Activated T-cell treated with anti-CD3 and anti-CD28 coated beads for 24 hours (primary cell): Measurements from ENCODE around the gene SMU1.

Experiments used
- DNase-seq: peaks from one replicate; pipeline ENCODE4 v3.0.0-alpha.2; 2020; ENCODE audit warnings: low read depth

The SMU1 gene

DNA sequence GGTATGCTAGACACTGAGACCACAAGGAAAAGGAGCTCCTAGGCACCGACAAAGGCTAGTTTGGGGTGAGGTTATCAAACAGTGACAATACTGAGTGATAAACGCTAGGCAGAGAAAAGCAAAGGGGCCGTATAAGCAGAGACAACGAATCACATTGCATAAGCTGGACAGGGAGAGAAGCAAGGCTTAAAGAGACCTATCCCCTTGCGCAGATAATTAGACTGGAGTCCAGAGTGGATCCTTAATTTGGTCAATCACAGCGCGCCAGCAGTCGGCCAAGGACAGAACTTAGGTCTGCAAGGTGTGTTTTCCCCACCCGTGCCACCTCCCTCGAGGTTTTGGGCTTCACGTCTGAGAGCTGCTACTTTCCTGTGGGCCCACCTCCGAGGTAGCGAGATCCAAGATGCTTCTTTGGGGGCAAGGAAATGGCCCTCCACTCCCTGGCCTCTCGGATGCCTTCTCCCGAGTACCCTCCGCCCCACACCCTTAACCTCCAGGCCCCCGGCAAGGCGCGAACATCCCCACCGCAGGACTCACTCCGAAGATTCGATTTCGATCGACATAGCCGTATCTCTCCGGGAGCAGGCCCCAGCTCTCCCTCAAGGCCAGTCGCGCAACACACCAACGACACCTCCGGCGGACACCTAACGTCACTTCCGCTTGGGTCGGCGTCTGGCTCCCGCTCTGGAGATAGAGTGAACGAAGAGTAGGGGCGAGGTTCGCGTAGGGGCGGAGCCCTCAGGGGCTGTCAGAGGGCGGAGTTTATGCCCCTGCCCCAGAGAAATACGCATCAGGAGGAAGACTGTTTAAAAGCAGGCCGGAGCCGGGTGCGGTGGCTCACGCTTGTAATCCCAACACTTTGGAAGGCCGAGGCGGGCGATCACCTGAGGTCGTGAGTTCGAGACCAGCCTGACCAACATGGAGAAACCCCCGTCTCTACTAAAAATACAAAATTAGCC lies at the start of gene SMU1:
Gene SMU1, minus strand, starts transcription at position 629 of the 959 bp plus-strand sequence. Its CDS starts 66 bp downstream, at position 563.
- DNase-seq: peak; percentile 94

DNA sequence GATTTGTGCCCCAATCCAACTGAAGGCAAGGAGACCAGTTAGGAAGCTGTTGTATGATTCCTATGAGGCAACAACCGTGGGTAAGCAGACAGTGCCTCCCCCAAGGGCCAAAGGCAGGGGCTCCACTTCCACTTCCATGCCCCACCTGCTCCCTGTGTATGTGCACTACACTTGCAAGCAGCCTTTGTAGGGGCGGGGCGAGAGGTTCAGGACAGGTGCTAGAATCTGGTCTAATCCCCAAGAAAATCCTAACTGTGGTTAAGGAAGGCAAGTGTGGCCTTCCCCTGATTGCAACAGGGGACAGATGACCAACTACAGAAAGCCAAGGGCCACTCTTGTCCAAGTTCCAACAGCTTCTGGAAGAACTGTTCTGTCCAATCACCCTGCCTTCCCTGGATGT lies 49.0 kb upstream of the SMU1 start:
- no peak for DNase-seq

DNA sequence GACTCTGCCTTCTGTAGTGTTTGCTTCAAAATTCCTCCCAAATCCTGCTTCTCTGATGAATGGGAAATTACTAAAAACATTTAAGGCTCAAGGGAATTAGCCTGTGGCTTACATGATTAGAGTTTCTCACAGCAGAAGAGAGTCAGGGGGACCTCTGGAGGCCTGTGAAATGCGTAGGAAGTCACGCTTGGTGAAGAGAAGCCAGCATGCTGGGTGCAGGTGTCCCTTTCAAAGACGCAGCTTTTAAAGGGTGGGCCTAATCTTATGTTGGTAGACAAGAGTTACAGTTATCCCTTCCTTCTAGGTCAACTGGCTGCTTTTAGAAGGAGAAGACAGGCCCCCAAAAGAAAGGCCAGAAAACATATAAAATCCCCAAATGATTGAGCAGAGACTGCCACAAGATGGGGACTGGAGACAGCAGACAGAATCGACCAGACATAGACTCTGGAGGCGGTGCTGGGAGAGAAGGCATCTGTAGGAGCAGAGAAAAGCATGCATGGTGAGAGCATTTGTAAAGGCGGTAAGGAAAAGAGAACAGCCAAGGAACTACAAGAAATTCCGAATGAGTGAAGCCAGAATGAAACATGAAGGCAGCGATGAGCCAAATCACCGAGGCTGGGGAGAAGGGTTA lies 48.4 kb upstream of the SMU1 start:
- no peak for DNase-seq

DNA sequence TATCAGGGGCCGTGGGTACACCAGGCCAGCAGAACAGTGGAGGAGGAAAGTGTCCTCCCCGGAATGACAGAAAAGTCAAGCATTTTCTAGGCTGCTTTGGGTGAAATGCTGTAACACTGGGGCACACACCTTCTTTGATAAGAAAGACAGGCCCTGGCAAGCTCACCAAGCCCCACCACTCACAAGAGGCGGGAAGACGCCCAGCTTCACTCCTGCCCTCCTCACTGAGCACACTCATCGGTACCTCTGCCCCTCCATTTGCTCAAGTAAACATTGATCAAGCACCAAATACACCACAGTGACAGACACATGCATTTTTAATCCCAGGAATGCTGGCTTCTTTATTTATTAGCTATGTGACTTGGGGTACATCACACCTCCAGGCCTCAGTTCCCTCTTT lies 47.6 kb upstream of the SMU1 start:
- no peak for DNase-seq

DNA sequence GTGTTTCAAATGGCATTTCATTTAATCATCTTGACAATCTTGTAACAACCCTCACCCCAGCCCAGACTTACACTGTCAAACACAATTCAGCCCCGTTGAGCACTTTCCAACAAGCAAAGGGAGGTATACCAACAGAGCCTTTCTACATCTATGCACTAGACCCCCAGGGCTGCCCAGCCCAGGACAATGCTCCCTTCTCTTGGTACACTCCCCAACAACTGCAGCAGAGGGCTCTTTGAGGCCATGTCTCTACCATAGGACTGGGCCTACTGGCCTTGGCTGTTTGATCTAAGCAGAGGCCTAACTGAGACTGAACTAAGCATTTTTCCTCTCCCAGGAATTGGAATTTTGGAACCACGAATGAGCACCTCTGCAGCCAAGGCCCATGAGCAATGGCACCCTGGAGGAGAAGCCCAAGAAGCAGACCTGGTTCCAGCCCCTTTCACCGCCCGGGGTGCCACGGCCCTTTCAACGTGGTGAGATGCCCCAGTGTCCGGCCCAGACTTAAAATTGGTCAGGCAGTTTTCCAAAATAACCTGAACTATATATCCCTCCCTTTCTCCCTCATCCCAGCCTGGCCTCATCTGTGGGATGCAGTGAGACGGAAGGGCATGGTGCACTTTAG lies 47.0 kb upstream of the SMU1 start:
- DNase-seq: no peak

DNA sequence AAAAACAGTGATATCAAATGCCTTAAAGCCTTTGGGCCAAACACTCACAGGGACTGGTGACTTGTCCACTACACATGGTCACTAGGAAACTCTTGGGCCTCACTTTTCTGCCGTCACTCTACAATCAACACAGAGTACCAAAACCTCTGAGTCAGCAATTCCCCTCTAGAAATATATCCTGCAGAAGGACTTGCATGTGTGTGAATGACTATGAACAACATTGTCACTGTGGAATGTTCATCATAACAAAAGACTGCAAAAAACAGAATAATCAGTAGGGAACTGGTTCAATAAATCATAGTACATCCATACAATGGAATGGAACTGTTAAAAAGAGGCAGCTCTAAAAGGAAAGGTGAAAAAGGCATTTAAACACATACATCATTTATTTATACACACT lies 44.1 kb upstream of the SMU1 start:
- DNase-seq: no peak

DNA sequence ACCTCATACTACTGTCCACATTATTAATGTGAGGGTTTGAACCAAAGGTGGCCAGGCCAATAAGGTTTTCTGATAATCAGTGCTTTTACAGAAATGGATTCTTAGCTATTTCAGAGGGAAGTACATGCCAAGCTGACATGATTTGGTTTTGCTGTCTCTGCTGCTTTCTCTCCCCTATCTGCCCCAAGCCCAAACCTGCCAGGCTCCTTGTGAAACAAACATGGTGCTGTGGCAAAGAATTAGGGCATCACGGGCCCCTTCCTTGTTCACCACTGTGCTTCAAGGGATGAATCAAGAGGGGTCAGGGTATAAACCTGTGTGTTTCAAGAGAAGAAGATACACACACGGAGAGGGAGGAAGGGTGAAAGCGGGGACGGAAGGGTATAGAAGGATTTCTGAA lies 41.3 kb upstream of the SMU1 start:
- DNase-seq: no peak

DNA sequence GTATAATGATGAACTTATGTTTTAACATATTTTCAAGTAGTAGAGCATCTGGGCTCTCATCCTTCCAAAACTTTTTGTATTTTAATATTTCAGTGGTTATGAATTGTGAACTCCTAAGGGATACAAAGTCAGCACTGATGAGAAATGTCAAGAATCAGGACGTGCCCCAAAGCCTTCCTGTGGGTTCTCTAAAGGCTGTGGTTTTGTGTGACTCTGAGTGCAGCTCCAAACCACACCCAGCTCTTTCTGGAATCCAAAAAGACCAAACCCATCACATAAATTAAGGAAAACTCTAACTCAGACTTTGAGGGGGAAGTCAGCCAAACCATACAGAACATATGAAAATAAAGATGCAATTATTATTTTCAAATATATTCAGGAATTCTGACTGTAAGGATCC lies 40.8 kb upstream of the SMU1 start:
- no peak for DNase-seq

DNA sequence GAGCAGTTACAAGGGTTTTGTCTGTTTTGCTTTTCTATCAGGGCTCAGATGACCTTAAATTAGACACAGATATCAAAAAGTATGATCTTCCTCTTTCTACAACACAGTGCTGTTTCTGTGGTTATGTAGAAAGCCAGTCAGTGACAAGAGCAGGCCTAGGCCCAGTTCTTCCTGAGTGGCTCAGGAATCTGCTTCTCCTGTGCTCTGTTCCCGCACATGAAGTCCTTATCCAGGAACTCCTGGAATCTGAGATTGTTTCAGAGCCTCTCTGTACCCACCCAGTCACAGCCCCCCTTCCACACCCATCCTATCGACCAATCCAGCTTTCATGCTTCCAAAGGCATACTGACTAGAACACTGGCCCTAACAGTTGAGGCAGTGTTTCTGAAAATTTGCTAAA lies 40.4 kb upstream of the SMU1 start:
- no peak for DNase-seq

DNA sequence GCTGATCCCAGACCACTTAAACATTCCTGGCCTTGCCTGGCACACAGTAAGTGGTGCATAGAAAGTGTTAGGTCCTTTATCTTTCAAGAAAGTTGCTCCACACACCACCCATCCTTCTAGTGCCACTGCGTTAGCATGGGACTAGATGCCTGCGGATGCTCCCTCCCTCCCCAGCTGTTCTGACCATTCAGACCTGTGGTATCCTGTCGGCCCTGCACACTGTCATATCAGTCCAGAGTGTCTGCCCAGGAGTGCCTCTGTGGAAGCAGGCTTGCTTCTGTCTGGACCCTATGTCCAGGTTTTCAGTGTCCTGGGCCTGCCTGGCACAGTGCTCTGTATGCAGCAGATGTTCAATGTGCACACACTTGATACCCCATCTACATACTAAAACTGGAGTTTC lies 38.3 kb upstream of the SMU1 start:
- no peak for DNase-seq

DNA sequence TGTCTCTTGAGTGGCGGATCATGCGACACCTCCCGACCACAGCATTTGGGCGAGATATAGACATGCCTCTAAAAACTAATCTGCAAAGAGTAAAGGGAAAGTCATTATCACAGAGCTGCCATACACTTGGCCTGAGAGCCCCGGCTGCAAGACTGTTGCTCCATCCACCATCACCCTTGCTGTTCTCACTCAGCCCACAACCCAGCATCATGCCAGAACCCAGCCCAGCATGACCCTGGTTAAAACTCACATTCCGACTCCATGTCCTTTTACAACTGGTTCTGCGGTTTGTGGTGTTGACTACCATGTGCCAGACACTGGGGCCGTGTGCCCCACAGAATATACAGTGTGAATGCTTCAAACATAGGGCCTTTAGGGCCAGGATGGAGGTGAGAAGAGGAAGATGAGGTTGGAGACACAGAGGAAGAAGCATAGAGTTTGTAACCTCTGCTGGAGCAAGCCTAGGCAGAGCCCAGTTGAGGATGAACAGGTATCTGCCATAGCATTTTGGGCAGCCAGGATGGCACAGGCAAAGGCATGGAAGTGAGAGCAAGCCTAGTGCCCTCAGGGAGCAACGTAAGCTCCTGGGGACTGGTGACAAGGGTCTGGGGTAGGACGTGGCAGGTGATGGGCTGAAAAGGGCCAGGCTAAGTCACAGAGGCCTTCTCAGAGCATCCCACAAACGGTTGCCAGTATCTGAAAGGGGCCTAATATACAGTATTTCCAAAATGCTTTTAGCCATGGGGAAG lies 37.5 kb upstream of the SMU1 start:
- DNase-seq: no peak

DNA sequence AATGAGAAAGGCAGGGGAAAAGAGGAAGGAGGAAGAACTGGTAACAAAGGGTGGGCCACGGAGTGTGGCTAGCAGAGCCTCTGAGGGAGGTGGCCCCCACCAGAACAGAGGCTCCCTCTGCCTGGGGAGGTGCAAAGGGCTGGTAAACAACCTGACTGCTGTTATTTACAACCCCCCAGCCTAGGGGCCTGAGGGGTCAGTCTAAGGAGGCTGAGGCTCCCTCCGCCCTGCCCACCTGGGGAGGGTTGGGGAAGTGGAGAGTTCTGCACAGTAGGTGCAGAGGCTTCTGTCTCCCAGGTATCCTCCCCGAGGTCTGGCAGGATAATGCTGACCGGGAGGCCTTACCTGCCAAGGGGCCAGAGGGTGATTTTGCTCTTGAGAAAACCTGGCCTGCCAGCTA lies 35.6 kb upstream of the SMU1 start:
- no peak for DNase-seq

DNA sequence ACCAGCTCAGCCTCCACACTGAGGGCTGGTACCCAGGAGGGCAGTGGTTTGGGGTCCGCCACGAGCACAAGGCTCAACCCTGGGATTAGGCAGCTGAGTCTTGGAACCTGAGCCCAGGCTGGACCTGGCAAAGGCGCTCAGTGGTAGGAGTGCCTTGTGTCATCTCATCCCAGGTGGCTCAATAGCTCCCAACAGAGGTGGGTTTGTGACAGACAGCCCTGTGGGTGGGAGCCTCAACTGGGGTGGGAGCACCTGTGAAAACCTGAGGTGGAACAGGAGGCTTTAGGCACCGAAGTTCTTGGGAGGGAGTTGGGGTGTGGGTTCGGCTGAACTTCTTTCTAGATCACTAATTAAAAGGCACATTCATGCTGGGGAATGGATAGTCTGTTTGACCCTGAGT lies 35.2 kb upstream of the SMU1 start:
- DNase-seq: no peak

DNA sequence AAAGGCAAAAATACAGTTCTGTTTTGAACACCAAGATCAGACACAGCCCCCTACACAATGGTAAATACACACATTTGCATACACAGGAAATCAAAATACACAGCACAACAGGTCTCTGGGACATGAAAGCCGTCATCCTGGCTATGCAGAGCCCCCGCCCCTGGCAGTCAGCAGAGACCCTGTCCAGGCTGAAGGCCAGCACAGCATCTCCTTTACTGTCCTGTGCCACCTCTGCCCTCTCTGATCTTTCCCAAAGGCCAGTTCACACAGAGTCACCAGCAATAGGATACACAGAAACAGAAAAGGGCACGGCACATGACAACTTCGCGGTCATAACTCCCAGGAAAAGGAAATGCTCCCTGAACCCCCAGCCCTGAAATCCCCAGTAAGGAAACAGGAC lies 34.2 kb upstream of the SMU1 start:
- DNase-seq: no peak

DNA sequence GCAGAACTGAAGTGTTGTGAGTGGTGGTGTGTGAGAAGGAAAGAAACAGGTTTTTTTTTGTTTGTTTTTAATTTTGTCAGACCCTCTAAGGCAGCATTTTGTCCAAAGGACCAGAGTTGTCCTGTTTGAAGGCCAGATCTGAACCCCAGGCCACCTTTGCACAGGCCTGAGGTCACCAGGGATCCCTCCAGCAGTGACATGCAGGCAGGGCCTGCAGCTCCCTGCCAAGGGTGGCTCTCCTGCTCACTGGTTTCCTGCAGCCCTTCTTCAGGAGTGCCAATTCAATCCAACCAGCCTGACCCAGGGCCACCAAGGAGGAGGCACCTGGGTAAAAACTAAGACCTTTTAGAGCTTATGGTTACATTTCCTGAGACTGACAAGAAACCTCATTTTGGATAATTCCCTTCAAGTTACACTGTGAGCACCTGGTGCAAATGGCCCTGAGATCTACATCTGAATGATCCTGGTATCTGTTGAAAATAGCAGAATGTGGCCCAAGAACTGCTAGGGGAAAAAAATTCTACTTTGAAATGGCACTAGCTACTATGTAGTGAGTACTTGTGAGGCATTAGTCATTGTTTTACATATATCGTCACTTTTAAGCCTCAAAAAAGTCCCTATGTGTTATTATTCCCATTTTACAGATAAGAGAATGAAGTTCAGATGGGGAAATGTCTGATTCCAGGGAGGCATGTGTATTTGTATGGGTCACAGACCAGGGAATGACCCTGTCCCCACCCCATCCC lies 33.5 kb upstream of the SMU1 start:
- no peak for DNase-seq

DNA sequence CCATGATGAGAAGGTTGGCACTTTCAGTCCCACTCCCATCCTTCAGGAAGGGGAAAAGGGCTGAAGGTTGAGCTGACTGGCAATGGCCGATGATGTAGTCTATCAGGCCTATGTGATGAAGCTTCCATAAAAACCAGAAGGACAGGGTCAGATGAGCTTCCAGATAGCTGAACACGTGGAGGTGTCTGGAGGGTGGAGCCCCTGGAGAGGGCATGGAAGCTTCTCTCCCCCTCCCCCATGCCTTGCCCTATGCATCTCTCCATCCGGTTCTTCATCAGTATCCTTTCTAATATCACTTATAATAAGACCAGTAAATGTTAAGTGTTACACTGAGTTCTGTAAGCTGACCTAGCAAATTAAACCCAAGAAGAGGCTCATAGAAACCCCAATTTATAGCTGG lies 32.6 kb upstream of the SMU1 start:
- no peak for DNase-seq

DNA sequence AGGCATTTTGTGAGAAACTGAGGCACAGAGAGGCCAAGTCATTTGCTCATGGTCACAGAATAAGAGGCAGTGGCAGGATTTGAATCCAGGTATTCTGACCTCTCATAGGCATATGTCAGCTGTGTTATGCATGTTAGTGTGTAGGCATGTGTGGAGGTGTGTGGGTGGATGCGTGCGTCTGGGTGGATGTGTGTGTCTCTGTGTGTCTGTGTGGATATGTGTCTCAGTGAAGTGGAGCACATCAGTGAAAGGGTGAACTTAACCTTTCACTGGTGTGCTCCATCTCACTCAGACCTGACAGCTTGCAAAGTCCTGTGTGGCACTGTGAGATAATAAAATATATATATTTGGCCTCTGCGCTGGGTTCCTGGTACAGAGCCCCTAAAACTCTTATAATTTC lies 32.0 kb upstream of the SMU1 start:
- DNase-seq: no peak

DNA sequence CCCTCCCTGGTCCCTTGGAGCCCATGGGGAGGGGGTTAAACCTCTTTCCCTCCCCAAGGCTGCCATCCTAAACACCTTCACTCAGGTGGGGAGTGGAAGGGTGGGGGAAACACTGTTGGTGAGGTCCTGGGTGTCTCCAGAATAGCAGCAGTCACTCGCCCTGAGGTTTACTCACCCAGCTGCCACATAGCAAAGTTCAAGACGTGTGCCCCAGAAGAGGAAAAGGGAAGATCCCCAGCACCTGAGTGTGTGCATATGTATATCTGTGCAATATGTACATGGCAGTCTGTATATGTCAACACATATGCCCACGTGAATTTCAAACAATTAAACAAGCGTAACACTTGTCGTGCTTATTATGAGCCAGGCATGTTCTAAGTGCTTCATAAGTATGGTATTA lies 31.3 kb upstream of the SMU1 start:
- DNase-seq: no peak

DNA sequence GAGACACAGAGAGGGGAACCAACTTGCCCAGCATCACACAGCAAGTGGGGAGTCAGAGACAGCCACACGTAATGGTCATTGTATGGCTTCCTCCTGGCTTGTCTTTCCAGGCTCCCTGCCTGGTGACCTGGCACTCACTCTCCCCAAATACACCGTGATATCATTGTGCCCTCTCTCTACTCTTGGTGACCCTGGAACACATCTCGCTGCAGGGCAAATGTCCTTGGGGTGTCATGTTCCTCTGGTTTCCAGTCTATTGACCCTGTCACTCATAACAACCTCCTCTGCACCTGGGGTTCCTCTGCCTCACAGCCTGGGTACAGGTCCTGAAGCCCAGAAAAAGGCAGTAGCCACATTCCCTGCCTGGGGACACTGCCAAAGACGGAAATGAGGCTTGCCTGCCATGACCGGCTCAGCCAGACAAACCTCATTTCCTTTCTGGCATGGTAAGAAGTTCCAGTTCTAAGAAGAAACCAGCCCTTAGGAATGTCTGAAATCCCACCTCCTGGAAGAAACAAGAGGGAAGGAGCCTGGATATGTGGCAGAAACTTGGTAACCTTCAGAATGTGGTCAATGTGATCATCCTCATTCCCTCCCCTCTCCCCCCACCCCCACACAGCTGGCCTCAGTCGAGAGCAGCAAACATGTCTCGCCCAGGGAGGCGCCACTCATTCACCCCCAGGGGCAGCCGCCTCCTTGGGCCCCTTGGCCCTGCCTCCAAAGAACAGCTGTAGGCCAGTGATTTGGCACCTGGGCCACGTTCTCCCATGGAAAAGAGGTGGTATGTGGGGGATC lies 30.6 kb upstream of the SMU1 start:
- no peak for DNase-seq

DNA sequence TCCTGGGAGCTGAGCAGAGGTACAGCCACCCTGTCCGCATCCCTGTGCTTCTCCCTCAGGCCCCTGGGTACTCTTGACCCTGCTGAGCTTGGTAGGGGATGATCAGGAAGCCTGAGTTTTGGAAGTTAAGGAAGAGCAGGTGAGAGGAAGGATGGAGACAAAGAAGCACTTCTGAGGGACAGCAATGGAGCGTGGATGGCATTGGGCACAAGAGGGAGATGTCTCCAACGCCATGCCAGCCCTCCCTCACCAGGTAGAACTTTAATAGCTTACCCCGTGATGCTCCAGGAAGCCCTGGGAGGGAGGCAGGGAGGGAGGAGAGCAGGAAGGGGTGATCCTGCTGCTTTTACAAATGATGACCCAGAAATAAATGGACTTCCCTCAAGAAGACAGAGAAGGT lies 29.9 kb upstream of the SMU1 start:
- no peak for DNase-seq

DNA sequence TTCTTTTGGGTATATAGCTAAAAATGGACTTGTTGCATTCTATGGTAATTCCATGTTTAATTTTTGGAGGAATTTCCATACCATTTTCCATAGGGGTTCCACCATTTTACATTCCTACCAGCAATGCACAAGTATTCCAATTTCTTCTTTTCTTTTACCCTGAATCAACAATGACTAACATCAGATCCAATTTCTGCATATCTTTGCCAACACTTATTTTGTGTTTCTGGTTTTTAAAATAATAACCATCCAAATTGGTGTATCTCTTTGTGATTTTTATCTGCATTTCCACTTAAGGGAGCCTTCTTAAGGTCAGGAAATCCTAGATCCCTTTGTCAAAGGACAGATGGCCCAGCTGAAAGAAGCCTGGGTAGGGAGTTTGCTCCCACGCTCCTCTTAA lies 29.5 kb upstream of the SMU1 start:
- no peak for DNase-seq
